Measurements from ENCODE around the gene NAP1L4.
A peak's percentile ranks its signal among the peaks of the same experiment; 100 is the strongest.

Gene NAP1L4

GRCh38 chr11:2930704-2931419 lies 61.3 kb downstream of the NAP1L4 start:
- peak; percentile 66 for TF ChIP-seq CTCF (IDR thresholded peaks at IDR 0.05; ENCODE audit: insufficient read depth, low read depth, low read length, missing control alignments)
- H3K4me3 ChIP-seq (ENCODE audit: low read length) = no peak overlapping the region
- DNase-seq (ENCODE audit: low read depth) = peak; percentile 84

GRCh38 chr11:2929950-2930703 lies 62.0 kb downstream of the NAP1L4 start:
- peak; percentile 63 for DNase-seq (ENCODE audit: low read depth)
- TF ChIP-seq CTCF (IDR thresholded peaks at IDR 0.05; ENCODE audit: insufficient read depth, low read depth, low read length, missing control alignments) = no peak
- peak overlapping the region; percentile 40 for H3K4me3 ChIP-seq (ENCODE audit: low read length)

- DNase-seq (ENCODE audit: low read depth) = peak; percentile 87
- TF ChIP-seq CTCF (IDR thresholded peaks at IDR 0.05; ENCODE audit: insufficient read depth, low read depth, low read length, missing control alignments) = no peak
- peak overlapping the region; percentile 40 for H3K4me3 ChIP-seq (ENCODE audit: low read length)
Measured at GRCh38 chr11:2929531-2929949, 62.6 kb downstream of the NAP1L4 start.

DNA sequence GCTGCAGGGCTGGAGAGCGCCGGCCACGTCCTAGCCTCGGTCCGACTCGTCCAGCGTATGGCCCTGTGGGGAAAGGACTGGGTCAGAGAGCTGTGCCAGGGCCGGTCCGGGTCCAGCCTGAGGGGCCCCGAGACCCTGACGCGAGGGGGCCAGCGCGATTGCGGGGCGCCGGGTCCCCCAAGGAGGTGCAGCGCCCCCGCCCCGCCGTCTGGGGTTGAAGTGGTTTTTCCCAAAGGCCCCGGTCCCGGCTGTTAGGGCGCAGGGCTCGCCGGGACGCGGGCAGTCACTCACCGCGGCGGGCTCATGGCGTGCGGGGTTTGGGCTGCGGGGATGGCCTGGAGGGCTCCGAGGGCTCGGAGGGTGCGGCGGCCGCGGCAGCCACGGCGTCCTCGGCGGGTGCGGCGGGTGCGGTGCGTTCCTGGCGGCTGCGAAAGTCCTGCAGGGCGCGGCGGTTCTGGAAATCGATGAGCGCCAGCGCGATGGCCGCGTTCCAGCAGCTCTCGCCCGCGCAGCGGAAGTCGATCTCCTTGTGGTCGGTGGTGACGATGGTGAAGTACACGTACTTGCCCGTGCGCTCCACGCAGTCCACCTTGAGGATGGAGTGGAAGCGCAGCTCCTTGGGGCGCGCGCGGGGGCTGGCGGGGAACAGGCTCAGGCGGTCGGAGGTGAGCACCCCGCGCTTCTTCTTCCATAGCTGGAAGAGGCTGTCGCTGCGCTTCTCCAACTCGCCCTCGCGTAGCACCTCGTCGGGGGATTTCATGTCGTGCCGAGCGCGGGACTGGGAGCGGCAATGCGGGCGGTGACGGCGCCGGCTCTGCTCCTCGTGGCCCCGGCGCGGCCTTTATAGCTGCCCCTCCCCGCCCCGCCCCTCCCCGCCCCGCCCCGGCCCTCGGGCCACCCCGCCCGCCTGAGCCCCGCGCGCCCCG lies 63.3 kb downstream of the NAP1L4 start, which contains the start of gene PHLDA2:
PHLDA2 (minus strand) TSS at position 816 of the 926 bp plus-strand sequence; CDS start at position 760, 56 bp downstream.
- peak within 1 kb of the TSS; percentile 70 for H3K4me3 ChIP-seq (ENCODE audit: low read length)
- peak; percentile 74 for DNase-seq (ENCODE audit: low read depth)
- TF ChIP-seq CTCF (IDR thresholded peaks at IDR 0.05; ENCODE audit: insufficient read depth, low read depth, low read length, missing control alignments) = no peak

- H3K4me3 ChIP-seq (ENCODE audit: low read length) = peak overlapping the region; percentile 70
- peak; percentile 57 for DNase-seq (ENCODE audit: low read depth)
- TF ChIP-seq CTCF (IDR thresholded peaks at IDR 0.05; ENCODE audit: insufficient read depth, low read depth, low read length, missing control alignments) = no peak
Measured at GRCh38 chr11:2927851-2928604, 64.1 kb downstream of the NAP1L4 start.

Measured in epithelial cell of esophagus (primary cell).